HL-60 (cell line): ENCODE results near the gene PRICKLE4.

ENCODE experiments used
- CTCF ChIP-seq: IDR thresholded peaks from one replicate; pipeline ENCODE4 v1.5.1; 2011; ENCODE audit warnings: low read length, control low read depth, inconsistent platforms; ENCODE audit not compliant: insufficient read depth
- POLR2AphosphoS5 ChIP-seq: IDR thresholded peaks from 2 replicates; pipeline ENCODE4 v1.6.1; 2012; ENCODE audit warnings: low read depth

- TF ChIP-seq CTCF = no peak
- no peak for TF ChIP-seq POLR2AphosphoS5
These were observed 5.7 kb upstream of the PRICKLE4 start for GRCh38 chr6:41774841-41775240.
